ENCODE measurements around the gene CDK19. TPM values are rescaled to one million over a fixed set of nuclear protein-coding genes. Genes with fewer than 3 reads are reported as not detected.

CDK19 gene
- polyA plus RNA-seq, 1 donor (not counting 4 experiments of a cell fraction or from before 2014, with no cell fraction given): 6.4 TPM

DNA sequence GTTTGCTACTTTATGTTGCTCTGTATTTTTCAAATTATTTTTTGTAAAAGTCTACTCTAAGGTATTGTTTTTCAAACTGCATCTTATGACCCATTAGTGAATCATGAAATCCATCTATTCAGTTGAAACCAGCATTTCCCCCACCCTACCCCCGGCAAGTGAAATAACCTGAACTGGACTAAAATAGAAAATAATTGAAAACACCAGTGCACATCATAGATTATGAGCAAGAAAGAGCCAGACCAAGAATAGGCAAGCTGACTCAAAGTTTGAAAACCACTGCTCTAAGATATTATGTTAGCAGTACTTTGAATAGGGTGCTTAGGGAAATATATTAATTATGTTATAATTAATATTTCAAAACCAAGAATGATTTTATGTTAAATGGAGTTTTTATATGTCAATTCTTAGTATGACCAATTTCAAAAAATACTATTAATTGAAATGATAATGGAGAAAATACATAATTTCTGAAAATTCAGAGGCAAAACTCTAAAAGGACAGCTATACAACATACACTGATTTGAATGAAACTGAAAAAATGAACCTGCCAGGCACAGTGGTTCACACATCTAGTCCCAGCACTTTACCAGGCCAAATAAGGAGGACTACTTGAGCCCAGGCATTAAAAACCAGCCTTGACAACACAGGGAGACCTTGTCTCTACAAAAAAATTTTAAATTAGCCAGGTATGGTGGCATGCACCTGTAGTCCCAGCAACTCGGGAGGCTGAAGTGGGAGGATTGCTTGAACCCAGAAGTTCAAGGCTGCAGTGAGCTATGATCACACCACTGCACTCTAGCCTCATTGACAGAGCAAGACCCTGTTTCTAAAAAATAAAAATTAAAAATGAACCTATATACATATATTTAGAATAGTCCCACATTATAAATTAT, 112.0 kb downstream of the CDK19 start:
- Histone ChIP-seq H3K9me3 (ENCODE audit: control insufficient read depth, low read depth, low read length) (no peaks in the 10 kb centered on the region), H3K79me2 (ENCODE audit: control insufficient read depth, insufficient read depth, low read length) (no peaks in the 10 kb centered on the region), H3K4me1 (ENCODE audit: control insufficient read depth, extremely low read depth, insufficient read depth, low read length) (peaks cover 8% of the 10 kb centered on the region), H3K27me3 (ENCODE audit: control insufficient read depth, extremely low read depth, insufficient read depth, low read length) (no peaks in the 10 kb centered on the region), H4K20me1 (ENCODE audit: control insufficient read depth, extremely low read depth, insufficient read depth, low read length) (no peaks in the 10 kb centered on the region), H3K4me2 (ENCODE audit: control insufficient read depth, extremely low read depth, insufficient read depth, low read depth, low read length) (no peak overlapping the region), H3K9me1 (ENCODE audit: control insufficient read depth, extremely low read depth, insufficient read depth, low read length) (no peaks in the 10 kb centered on the region), H2AFZ (ENCODE audit: control insufficient read depth, low read length) (no peak overlapping the region), H3K4me3 (ENCODE audit: control insufficient read depth in 2 of 3, extremely low read depth in 1 of 3, insufficient read depth in 2 of 3, low read depth in 1 of 3, low read length in 3 of 3) (no peak overlapping the region), H3K36me3 (ENCODE audit: control insufficient read depth in 2 of 2, extremely low read depth in 1 of 2, insufficient read depth in 2 of 2, low read length in 2 of 2) (no peaks in the 10 kb centered on the region), H3K9ac (ENCODE audit: control insufficient read depth, extremely low read depth, insufficient read depth, low read length) (no peak overlapping the region), H3K27ac (ENCODE audit: control insufficient read depth, insufficient read depth, low read length) (no peak overlapping the region)
- dilution Hi-C loops (cut with MboI; ENCODE audit: extremely low pct_ligation_motif_present, low sequenced_read_pairs): no loop called here
- DNase-seq (ENCODE audit: low read depth, low spot score): no peak
- TF ChIP-seq, protein P1, sequence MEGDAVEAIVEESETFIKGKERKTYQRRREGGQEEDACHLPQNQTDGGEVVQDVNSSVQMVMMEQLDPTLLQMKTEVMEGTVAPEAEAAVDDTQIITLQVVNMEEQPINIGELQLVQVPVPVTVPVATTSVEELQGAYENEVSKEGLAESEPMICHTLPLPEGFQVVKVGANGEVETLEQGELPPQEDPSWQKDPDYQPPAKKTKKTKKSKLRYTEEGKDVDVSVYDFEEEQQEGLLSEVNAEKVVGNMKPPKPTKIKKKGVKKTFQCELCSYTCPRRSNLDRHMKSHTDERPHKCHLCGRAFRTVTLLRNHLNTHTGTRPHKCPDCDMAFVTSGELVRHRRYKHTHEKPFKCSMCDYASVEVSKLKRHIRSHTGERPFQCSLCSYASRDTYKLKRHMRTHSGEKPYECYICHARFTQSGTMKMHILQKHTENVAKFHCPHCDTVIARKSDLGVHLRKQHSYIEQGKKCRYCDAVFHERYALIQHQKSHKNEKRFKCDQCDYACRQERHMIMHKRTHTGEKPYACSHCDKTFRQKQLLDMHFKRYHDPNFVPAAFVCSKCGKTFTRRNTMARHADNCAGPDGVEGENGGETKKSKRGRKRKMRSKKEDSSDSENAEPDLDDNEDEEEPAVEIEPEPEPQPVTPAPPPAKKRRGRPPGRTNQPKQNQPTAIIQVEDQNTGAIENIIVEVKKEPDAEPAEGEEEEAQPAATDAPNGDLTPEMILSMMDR (optimal IDR thresholded peaks at IDR 0.05 in 1 of 3, IDR thresholded peaks at IDR 0.05 in 1 of 3, conservative IDR thresholded peaks at IDR 0.05 in 1 of 3; ENCODE audit: extremely low read depth in 1 of 3, insufficient read depth in 2 of 3, low read length in 3 of 3): no peak
- no peak for TF ChIP-seq EZH2 (IDR thresholded peaks at IDR 0.05; ENCODE audit: low read length)
- no peak for FAIRE-seq

GRCh38 chr6:110699780-110700179, 115.5 kb downstream of the CDK19 start:
- peaks cover 8% of the 10 kb centered on the region for H3K4me1 ChIP-seq (ENCODE audit: control insufficient read depth, extremely low read depth, insufficient read depth, low read length)
- dilution Hi-C loops (cut with MboI; ENCODE audit: extremely low pct_ligation_motif_present, low sequenced_read_pairs): loop anchor here (10.0 kb wide), 1 partner anchor 175 kb away; the partner anchor contains the start of gene AMD1
- FAIRE-seq (no peak), DNase-seq (ENCODE audit: low read depth, low spot score) (no peak)
- H3K36me3 ChIP-seq (ENCODE audit: control insufficient read depth in 2 of 2, extremely low read depth in 1 of 2, insufficient read depth in 2 of 2, low read length in 2 of 2): no peaks in the 10 kb centered on the region
- no peaks in the 10 kb centered on the region for H3K9me3 ChIP-seq (ENCODE audit: control insufficient read depth, low read depth, low read length)
- H4K20me1 ChIP-seq (ENCODE audit: control insufficient read depth, extremely low read depth, insufficient read depth, low read length): no peaks in the 10 kb centered on the region
- H3K4me2 ChIP-seq (ENCODE audit: control insufficient read depth, extremely low read depth, insufficient read depth, low read depth, low read length): no peak overlapping the region
- no peak overlapping the region for H3K4me3 ChIP-seq (ENCODE audit: control insufficient read depth in 2 of 3, extremely low read depth in 1 of 3, insufficient read depth in 2 of 3, low read depth in 1 of 3, low read length in 3 of 3)
- TF ChIP-seq EZH2 (IDR thresholded peaks at IDR 0.05; ENCODE audit: low read length): no peak
- TF ChIP-seq, protein P1 (optimal IDR thresholded peaks at IDR 0.05 in 1 of 3, IDR thresholded peaks at IDR 0.05 in 1 of 3, conservative IDR thresholded peaks at IDR 0.05 in 1 of 3; ENCODE audit: extremely low read depth in 1 of 3, insufficient read depth in 2 of 3, low read length in 3 of 3): no peak
- H2AFZ ChIP-seq (ENCODE audit: control insufficient read depth, low read length): no peak overlapping the region
- H3K27ac ChIP-seq (ENCODE audit: control insufficient read depth, insufficient read depth, low read length): no peak overlapping the region
- H3K27me3 ChIP-seq (ENCODE audit: control insufficient read depth, extremely low read depth, insufficient read depth, low read length): no peaks in the 10 kb centered on the region
- no peak overlapping the region for H3K9ac ChIP-seq (ENCODE audit: control insufficient read depth, extremely low read depth, insufficient read depth, low read length)
- no peaks in the 10 kb centered on the region for H3K79me2 ChIP-seq (ENCODE audit: control insufficient read depth, insufficient read depth, low read length)
- no peaks in the 10 kb centered on the region for H3K9me1 ChIP-seq (ENCODE audit: control insufficient read depth, extremely low read depth, insufficient read depth, low read length)
